HG02938 (cell line): ENCODE measurements around the gene MXD4.

Source experiments
- ATAC-seq: cut with Tn5 transposase; IDR thresholded peaks from one replicate; pipeline ENCODE4 v1.9.1; 2021; ENCODE audit warnings: mild to moderate bottlenecking, moderate library complexity; ENCODE audit not compliant: unreplicated experiment

The MXD4 gene

GRCh38 chr4:2253160-2254084, 8.5 kb downstream of the MXD4 start:
- ATAC-seq: no peak

- no peak for ATAC-seq
Measured at GRCh38 chr4:2252530-2253091, 9.3 kb downstream of the MXD4 start.

- ATAC-seq: no peak
Measured at GRCh38 chr4:2251795-2252529, 9.9 kb downstream of the MXD4 start.

GRCh38 chr4:2251073-2251794, 10.7 kb downstream of the MXD4 start:
- ATAC-seq: no peak

GRCh38 chr4:2250357-2251072, 11.4 kb downstream of the MXD4 start:
- no peak for ATAC-seq

- no peak for ATAC-seq
Measured at GRCh38 chr4:2249526-2250356, 12.2 kb downstream of the MXD4 start.

GRCh38 chr4:2248821-2249261, 13.1 kb downstream of the MXD4 start:
- ATAC-seq: no peak

- ATAC-seq: no peak
Measured at GRCh38 chr4:2248044-2248780, 13.7 kb downstream of the MXD4 start.

GRCh38 chr4:2247128-2248043, 14.5 kb downstream of the MXD4 start:
- no peak for ATAC-seq

GRCh38 chr4:2246384-2247127, 15.4 kb downstream of the MXD4 start:
- no peak for ATAC-seq

GRCh38 chr4:2245787-2246275, 16.1 kb downstream of the MXD4 start:
- ATAC-seq: no peak

GRCh38 chr4:2245057-2245786, 16.7 kb downstream of the MXD4 start:
- ATAC-seq: no peak

- ATAC-seq: no peak
Measured at GRCh38 chr4:2243681-2244380, 18.1 kb downstream of the MXD4 start.

GRCh38 chr4:2241410-2242353, 20.2 kb downstream of the MXD4 start, which contains the start of the genes HAUS3 and POLN:
Gene HAUS3, minus strand, starts transcription at chr4:2242121. Its CDS starts 1,175 bp downstream, at chr4:2240946.
Gene POLN, minus strand, starts transcription at chr4:2242121. Its CDS starts 12,890 bp downstream, at chr4:2229231.
- ATAC-seq: peak; percentile 79
